Transverse colon (tissue), 4 donors: Measurements from ENCODE around the gene NPIPB6. TPM values are rescaled to one million over a fixed set of nuclear protein-coding genes. Genes with fewer than 3 reads are reported as not detected.
"Not testable (repeated sequence)": the region's sequence is repeated elsewhere in the genome, so short reads cannot be mapped to it uniquely, and the experiment has no call there.

Source experiments
- DNase-seq: peaks from one replicate; pipeline ENCODE4 v3.0.0-alpha.2; 2019
- H3K27ac ChIP-seq, 4 donors: fragments of 200-600 bp; sonication (generic); 2 replicates each; pipeline ENCODE4 v1.5.1; 2016 to 2018; ENCODE audit warnings: inconsistent platforms in 4 of 4
- H3K27me3 ChIP-seq: fragments of 200-600 bp; sonication (generic); 2 replicates; pipeline ENCODE4 v1.5.1; 2017; ENCODE audit warnings: inconsistent platforms
- H3K36me3 ChIP-seq, 4 donors: fragments of 200-600 bp; sonication (generic); 2 replicates each; pipeline ENCODE4 v1.5.1; 2017 to 2019; ENCODE audit warnings: inconsistent platforms in 4 of 4
- H3K4me1 ChIP-seq, 4 donors: fragments of 200-600 bp; sonication (generic); 2 replicates each; pipeline ENCODE4 v1.5.1; 2017 to 2020; ENCODE audit warnings: inconsistent platforms in 4 of 4
- H3K4me3 ChIP-seq, 4 donors: fragments of 200-600 bp; sonication (generic); 1 replicate in 1 of 4; 2 replicates in 3 of 4; pipeline versions ENCODE4 v1.5.1 to v1.6.1; 2017 to 2019; ENCODE audit warnings: inconsistent platforms in 4 of 4
- H3K9me3 ChIP-seq, 2 donors: fragments of 200-600 bp; sonication (generic); 2 replicates each; pipeline ENCODE4 v1.5.1; 2017 to 2019; ENCODE audit warnings: inconsistent platforms in 2 of 2
- CTCF ChIP-seq, 5 experiments: fragments of 200-600 bp in 3 of 5; fragments of 450-650 bp in 2 of 5; sonication (generic) in 3 of 5; IDR thresholded peaks; 1 replicate in 2 of 5; 2 replicates in 3 of 5; pipeline ENCODE4 v1.5.1; 2016 to 2017; ENCODE audit warnings: antibody characterized with exemption in 5 of 5, inconsistent platforms in 3 of 5, mild to moderate bottlenecking in 2 of 5, moderate library complexity in 1 of 5
- WGBS, 2 donors: methylation state at CpG; one replicate each; pipeline ENCODE4 v1.1.5; 2018; ENCODE audit warnings: low coverage in 1 of 2; 5-methylcytosine and 5-hydroxymethylcytosine counted together
- in situ Hi-C, 4 donors: fragments of 200-750 bp; cut with MboI; loops; one replicate each; pipeline versions ENCODE4 v1.15.0 to v1.15.1; 2017; ENCODE audit warnings: low sequenced_read_pairs in 3 of 4, low pct_ligation_motif_present in 1 of 4, low pct_unique_long_range_greater_than_20kb in 1 of 4
- intact Hi-C: fragments of 100-400 bp; cut with DNase I; formaldehyde crosslinking; loops from one replicate; pipeline ENCODE4 v1.15.1; 2023; ENCODE audit warnings: low total_unique reads
- total RNA-seq, 4 donors: library from RNA; depleted of rRNA; stranded (reverse); fragments of >200 nt; gene quantifications; one replicate each; pipeline ENCODE4 v1.1.0, GENCODE V29; 2016

The NPIPB6 gene
- total RNA-seq, 4 donors from 2014 or later, result 5.8 to 12.7 TPM; not detected in 2

- peak in 2 of 5 experiments; percentile 9 to 15 for TF ChIP-seq CTCF (IDR thresholded peaks at IDR 0.05)
- H3K36me3 ChIP-seq, in situ Hi-C loops, H3K27me3 ChIP-seq, intact Hi-C loops, H3K27ac ChIP-seq, H3K9me3 ChIP-seq, H3K4me1 ChIP-seq: not testable (repeated sequence)
- WGBS, 2 donors, result 3% methylated on average over 5 of the region's 75 CpGs; no CpG with 5 or more reads in 1 of the 2 donors
- DNase-seq, result peak; percentile 6
- H3K4me3 ChIP-seq, result peak overlapping the region in 1 of 4 donors; percentile 28
These were observed 1.2 kb upstream of the NPIPB6 start for GRCh38 chr16:28364268-28365173.

- H3K4me1 ChIP-seq, in situ Hi-C loops, H3K27me3 ChIP-seq, H3K9me3 ChIP-seq, H3K36me3 ChIP-seq, H3K27ac ChIP-seq, intact Hi-C loops, H3K4me3 ChIP-seq: not testable (repeated sequence)
- DNase-seq, result peak; percentile 5
- 86% methylated on average over 1 of the region's 5 CpGs; no CpG with 5 or more reads in 1 of the 2 donors for WGBS, 2 donors
These were observed 708 bp downstream of the NPIPB6 start for GRCh38 chr16:28362600-28362999.

GRCh38 chr16:28338230-28338629 lies 25.1 kb downstream of the NPIPB6 start:
- intact Hi-C loops, H3K4me1 ChIP-seq, H3K9me3 ChIP-seq, H3K36me3 ChIP-seq, H3K27ac ChIP-seq, DNase-seq, in situ Hi-C loops, H3K27me3 ChIP-seq, H3K4me3 ChIP-seq: not testable (repeated sequence)
- whole genome bisulfite sequencing, 2 donors, result 90 to 93% methylated on average over 4 to 6 of the region's 6 CpGs

- in situ Hi-C loops, intact Hi-C loops, H3K27ac ChIP-seq, H3K4me1 ChIP-seq, H3K36me3 ChIP-seq, DNase-seq, H3K9me3 ChIP-seq, H3K27me3 ChIP-seq, H3K4me3 ChIP-seq: not testable (repeated sequence)
- 70 to 79% methylated on average over 3 to 5 of the region's 5 CpGs for WGBS, 2 donors
These were observed 26.2 kb downstream of the NPIPB6 start for GRCh38 chr16:28336940-28337710.

GRCh38 chr16:28335678-28336077 lies 27.6 kb downstream of the NPIPB6 start:
- H3K4me3 ChIP-seq, H3K27me3 ChIP-seq, in situ Hi-C loops, H3K4me1 ChIP-seq, DNase-seq, H3K9me3 ChIP-seq, H3K27ac ChIP-seq, intact Hi-C loops, H3K36me3 ChIP-seq: not testable (repeated sequence)
- WGBS, 2 donors, result 92% methylated on average over 8 of the region's 8 CpGs; no CpG with 5 or more reads in 1 of the 2 donors

- H3K27ac ChIP-seq, H3K4me1 ChIP-seq, DNase-seq, H3K4me3 ChIP-seq, intact Hi-C loops, H3K9me3 ChIP-seq, H3K36me3 ChIP-seq, H3K27me3 ChIP-seq, in situ Hi-C loops: not testable (repeated sequence)
- 55% methylated on average over 4 of the region's 6 CpGs; no CpG with 5 or more reads in 1 of the 2 donors for WGBS, 2 donors
These were observed 30.7 kb downstream of the NPIPB6 start for GRCh38 chr16:28332632-28333031.

GRCh38 chr16:28330981-28331380 lies 32.3 kb downstream of the NPIPB6 start:
- 67% methylated on average over 2 of the region's 2 CpGs; no CpG with 5 or more reads in 1 of the 2 donors for WGBS, 2 donors
- H3K4me3 ChIP-seq, H3K27me3 ChIP-seq, in situ Hi-C loops, intact Hi-C loops, H3K9me3 ChIP-seq, H3K27ac ChIP-seq, DNase-seq, H3K36me3 ChIP-seq, H3K4me1 ChIP-seq: not testable (repeated sequence)

GRCh38 chr16:28330232-28330631 lies 33.1 kb downstream of the NPIPB6 start:
- H3K4me3 ChIP-seq, H3K36me3 ChIP-seq, intact Hi-C loops, H3K9me3 ChIP-seq, H3K27ac ChIP-seq, DNase-seq, H3K27me3 ChIP-seq, in situ Hi-C loops, H3K4me1 ChIP-seq: not testable (repeated sequence)
- 62% methylated on average over 7 of the region's 9 CpGs; no CpG with 5 or more reads in 1 of the 2 donors for WGBS, 2 donors
